Astrocyte (in vitro differentiated cells and primary cell): ENCODE results near the gene THRA. TPM values are rescaled to one million over a fixed set of nuclear protein-coding genes. Genes with fewer than 3 reads are reported as not detected.

ENCODE experiments used
- DNase-seq: peaks from one replicate; pipeline ENCODE4 v3.0.0-alpha.2; 2010; ENCODE audit warnings: low read depth
- FAIRE-seq: peaks from 2 replicates; lab custom pipeline; 2011; peaks lifted over from hg19 to GRCh38; lab: Jason Lieb, UNC
- H2AFZ ChIP-seq: 2 replicates; pipeline ENCODE4 v1.6.0; 2012; ENCODE audit warnings: low read depth, low read length, inconsistent platforms
- H3K27ac ChIP-seq: 2 replicates; pipeline ENCODE4 v1.5.1; 2011; ENCODE audit warnings: low read depth, low read length, inconsistent platforms
- H3K27me3 ChIP-seq: 2 replicates; pipeline ENCODE4 v1.6.0; 2011; ENCODE audit warnings: low read length, inconsistent platforms; ENCODE audit not compliant: insufficient read depth
- H3K36me3 ChIP-seq: 2 replicates; pipeline ENCODE4 v1.5.1; 2011; ENCODE audit warnings: low read length, inconsistent platforms; ENCODE audit not compliant: insufficient read depth
- H3K4me1 ChIP-seq: 2 replicates; pipeline ENCODE4 v1.5.1; 2011; ENCODE audit warnings: low read length, inconsistent platforms; ENCODE audit not compliant: insufficient read depth
- H3K4me2 ChIP-seq: 2 replicates; pipeline ENCODE4 v1.6.0; 2012; ENCODE audit warnings: low read length, inconsistent platforms
- H3K4me3 ChIP-seq: 2 replicates; pipeline ENCODE4 v1.5.1; 2011; ENCODE audit warnings: low read depth, mild to moderate bottlenecking, low read length, inconsistent platforms; ENCODE audit not compliant: insufficient read depth
- H3K79me2 ChIP-seq: 2 replicates; pipeline ENCODE4 v1.6.0; 2012; ENCODE audit warnings: mild to moderate bottlenecking, low read length, inconsistent platforms; ENCODE audit not compliant: insufficient read depth
- H3K9ac ChIP-seq: 2 replicates; pipeline ENCODE4 v1.6.0; 2012; ENCODE audit warnings: mild to moderate bottlenecking, low read length, inconsistent platforms
- H3K9me3 ChIP-seq: 2 replicates; pipeline ENCODE4 v1.5.1; 2012; ENCODE audit warnings: low read depth, mild to moderate bottlenecking, low read length, inconsistent platforms; ENCODE audit not compliant: insufficient read depth
- H4K20me1 ChIP-seq: 2 replicates; pipeline ENCODE4 v1.6.0; 2012; ENCODE audit warnings: low read length, inconsistent platforms; ENCODE audit not compliant: insufficient read depth
- H3K27ac Mint-ChIP-seq: one replicate; pipeline ENCODE4 v1.8.0; 2021; ENCODE audit warnings: mild to moderate bottlenecking, mixed read lengths; ENCODE audit not compliant: unreplicated experiment
- H3K27me3 Mint-ChIP-seq: one replicate; pipeline ENCODE4 v1.8.0; 2021; ENCODE audit warnings: low read depth, mixed read lengths; ENCODE audit not compliant: unreplicated experiment
- H3K36me3 Mint-ChIP-seq: one replicate; pipeline ENCODE4 v1.8.0; 2021; ENCODE audit warnings: low read depth, mixed read lengths; ENCODE audit not compliant: unreplicated experiment
- H3K4me1 Mint-ChIP-seq: one replicate; pipeline ENCODE4 v1.8.0; 2021; ENCODE audit warnings: low read depth, mixed read lengths; ENCODE audit not compliant: unreplicated experiment
- H3K4me3 Mint-ChIP-seq: one replicate; pipeline ENCODE4 v1.8.0; 2021; ENCODE audit warnings: mild to moderate bottlenecking, moderate library complexity, mixed read lengths; ENCODE audit not compliant: unreplicated experiment
- H3K9me3 Mint-ChIP-seq: one replicate; pipeline ENCODE4 v1.8.0; 2021; ENCODE audit warnings: mild to moderate bottlenecking, mixed read lengths; ENCODE audit not compliant: unreplicated experiment
- CTCF ChIP-seq: IDR thresholded peaks from 2 replicates; pipeline ENCODE4 v1.5.1; 2011; ENCODE audit warnings: low read depth, mild to moderate bottlenecking, inconsistent platforms, low read length, moderate library complexity; ENCODE audit not compliant: insufficient read depth
- EZH2 ChIP-seq: IDR thresholded peaks from 2 replicates; pipeline ENCODE4 v1.6.1; 2012; ENCODE audit warnings: mild to moderate bottlenecking, low read length, inconsistent platforms; ENCODE audit not compliant: insufficient read depth
- total RNA-seq: library from RNA; stranded (reverse); gene quantifications from 2 replicates; pipeline ENCODE4 v1.2.1, GENCODE V29; 2021

THRA gene
- total RNA-seq, 1 donor from 2014 or later = 16.7 TPM

GRCh38 chr17:40094874-40095273 lies 32.1 kb downstream of the THRA start:
- Mint-ChIP-seq H3K27ac (no peak overlapping the region), H3K27me3 (no peaks in the 10 kb centered on the region), H3K9me3 (no peaks in the 10 kb centered on the region), H3K36me3 (peaks cover 29% of the 10 kb centered on the region), H3K4me1 (peaks cover 23% of the 10 kb centered on the region), H3K4me3 (no peak overlapping the region)
- H3K9ac ChIP-seq = no peak overlapping the region
- H3K27ac ChIP-seq = no peak overlapping the region
- FAIRE-seq = no peak
- no peaks in the 10 kb centered on the region for H3K9me3 ChIP-seq
- H3K36me3 ChIP-seq = peaks cover 5% of the 10 kb centered on the region
- H4K20me1 ChIP-seq = no peaks in the 10 kb centered on the region
- TF ChIP-seq EZH2 = no peak
- no peak for TF ChIP-seq CTCF
- peaks cover 20% of the 10 kb centered on the region for H3K4me1 ChIP-seq
- DNase-seq = no peak
- H3K4me2 ChIP-seq = no peak overlapping the region
- no peak overlapping the region for H3K4me3 ChIP-seq
- H3K79me2 ChIP-seq = peaks cover 14% of the 10 kb centered on the region
- no peak overlapping the region for H2AFZ ChIP-seq
- no peaks in the 10 kb centered on the region for H3K27me3 ChIP-seq

GRCh38 chr17:40095351-40095943 lies 32.7 kb downstream of the THRA start:
- Histone ChIP-seq H3K9ac (no peak overlapping the region), H3K4me1 (peaks cover 21% of the 10 kb centered on the region), H4K20me1 (no peaks in the 10 kb centered on the region), H3K4me2 (no peak overlapping the region), H3K9me3 (no peaks in the 10 kb centered on the region), H3K27me3 (no peaks in the 10 kb centered on the region), H3K4me3 (no peak overlapping the region), H3K27ac (no peak overlapping the region), H3K36me3 (peaks cover 5% of the 10 kb centered on the region), H2AFZ (no peak overlapping the region), H3K79me2 (peaks cover 17% of the 10 kb centered on the region)
- no peak overlapping the region for H3K27ac Mint-ChIP-seq
- no peak overlapping the region for H3K4me3 Mint-ChIP-seq
- H3K27me3 Mint-ChIP-seq = no peaks in the 10 kb centered on the region
- DNase-seq = no peak
- no peak for TF ChIP-seq CTCF
- TF ChIP-seq EZH2 = no peak
- no peak for FAIRE-seq
- peaks cover 28% of the 10 kb centered on the region for H3K36me3 Mint-ChIP-seq
- H3K4me1 Mint-ChIP-seq = peaks cover 23% of the 10 kb centered on the region
- H3K9me3 Mint-ChIP-seq = no peaks in the 10 kb centered on the region
